Astrocyte (in vitro differentiated cells and primary cell): ENCODE data around the gene MSL2. TPM values are rescaled to one million over a fixed set of nuclear protein-coding genes. Genes with fewer than 3 reads are reported as not detected.
A peak's percentile ranks its signal among the peaks of the same experiment; 100 is the strongest.
"Not testable (repeated sequence)": the region's sequence is repeated elsewhere in the genome, so short reads cannot be mapped to it uniquely, and the experiment has no call there.

Source experiments
- DNase-seq: peaks from one replicate; pipeline ENCODE4 v3.0.0-alpha.2; 2010; ENCODE audit warnings: low read depth
- FAIRE-seq: peaks from 2 replicates; lab custom pipeline; 2011; peaks lifted over from hg19 to GRCh38; lab: Jason Lieb, UNC
- H2AFZ ChIP-seq: 2 replicates; pipeline ENCODE4 v1.6.0; 2012; ENCODE audit warnings: low read depth, low read length, inconsistent platforms
- H3K27ac ChIP-seq: 2 replicates; pipeline ENCODE4 v1.5.1; 2011; ENCODE audit warnings: low read depth, low read length, inconsistent platforms
- H3K27me3 ChIP-seq: 2 replicates; pipeline ENCODE4 v1.6.0; 2011; ENCODE audit warnings: low read length, inconsistent platforms; ENCODE audit not compliant: insufficient read depth
- H3K36me3 ChIP-seq: 2 replicates; pipeline ENCODE4 v1.5.1; 2011; ENCODE audit warnings: low read length, inconsistent platforms; ENCODE audit not compliant: insufficient read depth
- H3K4me1 ChIP-seq: 2 replicates; pipeline ENCODE4 v1.5.1; 2011; ENCODE audit warnings: low read length, inconsistent platforms; ENCODE audit not compliant: insufficient read depth
- H3K4me2 ChIP-seq: 2 replicates; pipeline ENCODE4 v1.6.0; 2012; ENCODE audit warnings: low read length, inconsistent platforms
- H3K4me3 ChIP-seq: 2 replicates; pipeline ENCODE4 v1.5.1; 2011; ENCODE audit warnings: low read depth, mild to moderate bottlenecking, low read length, inconsistent platforms; ENCODE audit not compliant: insufficient read depth
- H3K79me2 ChIP-seq: 2 replicates; pipeline ENCODE4 v1.6.0; 2012; ENCODE audit warnings: mild to moderate bottlenecking, low read length, inconsistent platforms; ENCODE audit not compliant: insufficient read depth
- H3K9ac ChIP-seq: 2 replicates; pipeline ENCODE4 v1.6.0; 2012; ENCODE audit warnings: mild to moderate bottlenecking, low read length, inconsistent platforms
- H3K9me3 ChIP-seq: 2 replicates; pipeline ENCODE4 v1.5.1; 2012; ENCODE audit warnings: low read depth, mild to moderate bottlenecking, low read length, inconsistent platforms; ENCODE audit not compliant: insufficient read depth
- H4K20me1 ChIP-seq: 2 replicates; pipeline ENCODE4 v1.6.0; 2012; ENCODE audit warnings: low read length, inconsistent platforms; ENCODE audit not compliant: insufficient read depth
- H3K27ac Mint-ChIP-seq: one replicate; pipeline ENCODE4 v1.8.0; 2021; ENCODE audit warnings: mild to moderate bottlenecking, mixed read lengths; ENCODE audit not compliant: unreplicated experiment
- H3K27me3 Mint-ChIP-seq: one replicate; pipeline ENCODE4 v1.8.0; 2021; ENCODE audit warnings: low read depth, mixed read lengths; ENCODE audit not compliant: unreplicated experiment
- H3K36me3 Mint-ChIP-seq: one replicate; pipeline ENCODE4 v1.8.0; 2021; ENCODE audit warnings: low read depth, mixed read lengths; ENCODE audit not compliant: unreplicated experiment
- H3K4me1 Mint-ChIP-seq: one replicate; pipeline ENCODE4 v1.8.0; 2021; ENCODE audit warnings: low read depth, mixed read lengths; ENCODE audit not compliant: unreplicated experiment
- H3K4me3 Mint-ChIP-seq: one replicate; pipeline ENCODE4 v1.8.0; 2021; ENCODE audit warnings: mild to moderate bottlenecking, moderate library complexity, mixed read lengths; ENCODE audit not compliant: unreplicated experiment
- H3K9me3 Mint-ChIP-seq: one replicate; pipeline ENCODE4 v1.8.0; 2021; ENCODE audit warnings: mild to moderate bottlenecking, mixed read lengths; ENCODE audit not compliant: unreplicated experiment
- EZH2 ChIP-seq: IDR thresholded peaks from 2 replicates; pipeline ENCODE4 v1.6.1; 2012; ENCODE audit warnings: mild to moderate bottlenecking, low read length, inconsistent platforms; ENCODE audit not compliant: insufficient read depth
- total RNA-seq: library from RNA; stranded (reverse); gene quantifications from 2 replicates; pipeline ENCODE4 v1.2.1, GENCODE V29; 2021
- TF ChIP-seq, protein P1 (sequence below): IDR thresholded peaks from 2 replicates; pipeline ENCODE4 v1.5.1; 2011; ENCODE audit warnings: low read depth, mild to moderate bottlenecking, inconsistent platforms, low read length, moderate library complexity; ENCODE audit not compliant: insufficient read depth

The MSL2 gene
- total RNA-seq, 1 donor from 2014 or later, result 20.1 TPM

GRCh38 chr3:136236109-136236508, 40.0 kb upstream of the MSL2 start:
- Mint-ChIP-seq H3K27ac (no peak overlapping the region), H3K9me3 (no peaks in the 10 kb centered on the region), H3K4me1 (no peaks in the 10 kb centered on the region), H3K36me3 (peaks cover 2% of the 10 kb centered on the region), H3K4me3 (no peak overlapping the region), H3K27me3 (no peaks in the 10 kb centered on the region)
- TF ChIP-seq EZH2, result no peak
- TF ChIP-seq, protein P1, sequence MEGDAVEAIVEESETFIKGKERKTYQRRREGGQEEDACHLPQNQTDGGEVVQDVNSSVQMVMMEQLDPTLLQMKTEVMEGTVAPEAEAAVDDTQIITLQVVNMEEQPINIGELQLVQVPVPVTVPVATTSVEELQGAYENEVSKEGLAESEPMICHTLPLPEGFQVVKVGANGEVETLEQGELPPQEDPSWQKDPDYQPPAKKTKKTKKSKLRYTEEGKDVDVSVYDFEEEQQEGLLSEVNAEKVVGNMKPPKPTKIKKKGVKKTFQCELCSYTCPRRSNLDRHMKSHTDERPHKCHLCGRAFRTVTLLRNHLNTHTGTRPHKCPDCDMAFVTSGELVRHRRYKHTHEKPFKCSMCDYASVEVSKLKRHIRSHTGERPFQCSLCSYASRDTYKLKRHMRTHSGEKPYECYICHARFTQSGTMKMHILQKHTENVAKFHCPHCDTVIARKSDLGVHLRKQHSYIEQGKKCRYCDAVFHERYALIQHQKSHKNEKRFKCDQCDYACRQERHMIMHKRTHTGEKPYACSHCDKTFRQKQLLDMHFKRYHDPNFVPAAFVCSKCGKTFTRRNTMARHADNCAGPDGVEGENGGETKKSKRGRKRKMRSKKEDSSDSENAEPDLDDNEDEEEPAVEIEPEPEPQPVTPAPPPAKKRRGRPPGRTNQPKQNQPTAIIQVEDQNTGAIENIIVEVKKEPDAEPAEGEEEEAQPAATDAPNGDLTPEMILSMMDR, result no peak
- no peak overlapping the region for H3K9ac ChIP-seq
- no peaks in the 10 kb centered on the region for H3K36me3 ChIP-seq
- no peak for FAIRE-seq
- no peaks in the 10 kb centered on the region for H3K4me1 ChIP-seq
- no peaks in the 10 kb centered on the region for H3K79me2 ChIP-seq
- H3K4me2 ChIP-seq, result no peak overlapping the region
- no peak overlapping the region for H3K4me3 ChIP-seq
- H4K20me1 ChIP-seq, result no peaks in the 10 kb centered on the region
- no peaks in the 10 kb centered on the region for H3K9me3 ChIP-seq
- no peak for DNase-seq
- no peak overlapping the region for H2AFZ ChIP-seq
- peaks cover 7% of the 10 kb centered on the region for H3K27me3 ChIP-seq
- H3K27ac ChIP-seq, result no peak overlapping the region

GRCh38 chr3:136235545-136235944, 39.4 kb upstream of the MSL2 start:
- TF ChIP-seq EZH2, result no peak
- TF ChIP-seq, protein P1, result no peak
- H3K4me1 Mint-ChIP-seq, result no peaks in the 10 kb centered on the region
- no peaks in the 10 kb centered on the region for H3K79me2 ChIP-seq
- H2AFZ ChIP-seq, result no peak overlapping the region
- H3K36me3 ChIP-seq, result no peaks in the 10 kb centered on the region
- no peaks in the 10 kb centered on the region for H3K27me3 Mint-ChIP-seq
- H3K27ac Mint-ChIP-seq, result no peak overlapping the region
- no peak overlapping the region for H3K4me2 ChIP-seq
- H3K4me3 Mint-ChIP-seq, result no peak overlapping the region
- no peak overlapping the region for H3K9ac ChIP-seq
- H3K4me3 ChIP-seq, result no peak overlapping the region
- H3K4me1 ChIP-seq, result no peaks in the 10 kb centered on the region
- H3K27ac ChIP-seq, result no peak overlapping the region
- H3K9me3 Mint-ChIP-seq, result no peaks in the 10 kb centered on the region
- FAIRE-seq (no peak), DNase-seq (no peak)
- peaks cover 2% of the 10 kb centered on the region for H3K36me3 Mint-ChIP-seq
- H3K9me3 ChIP-seq, result no peaks in the 10 kb centered on the region
- H3K27me3 ChIP-seq, result peaks cover 4% of the 10 kb centered on the region
- H4K20me1 ChIP-seq, result no peaks in the 10 kb centered on the region

DNA sequence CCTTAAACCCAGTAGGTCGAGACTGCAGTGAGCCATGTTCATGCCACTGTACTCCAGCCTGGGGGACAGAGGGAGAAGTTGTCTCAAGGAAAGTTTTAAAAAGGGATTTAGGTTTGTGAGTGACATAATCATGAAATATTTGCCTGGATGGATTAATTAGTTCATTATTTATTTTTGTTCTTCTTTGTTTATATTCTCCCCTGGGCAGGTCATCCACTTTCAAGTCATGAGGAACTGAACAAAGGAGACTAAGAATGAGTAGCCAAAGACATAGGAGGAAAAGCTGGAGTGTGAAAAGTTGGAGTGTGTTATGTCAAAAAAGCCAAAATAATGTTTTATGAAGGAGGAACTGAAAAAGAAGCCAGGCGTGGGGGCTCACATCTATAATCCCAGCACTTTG, 36.3 kb upstream of the MSL2 start:
- no peak overlapping the region for H3K4me3 Mint-ChIP-seq
- no peak for TF ChIP-seq EZH2
- TF ChIP-seq, protein P1, result no peak
- peaks cover 2% of the 10 kb centered on the region for H3K27me3 ChIP-seq
- H4K20me1 ChIP-seq, result no peaks in the 10 kb centered on the region
- no peaks in the 10 kb centered on the region for H3K27me3 Mint-ChIP-seq
- H3K36me3 Mint-ChIP-seq, result peaks cover 2% of the 10 kb centered on the region
- no peak overlapping the region for H3K4me3 ChIP-seq
- no peaks in the 10 kb centered on the region for H3K36me3 ChIP-seq
- no peak overlapping the region for H2AFZ ChIP-seq
- H3K4me1 Mint-ChIP-seq, result no peaks in the 10 kb centered on the region
- DNase-seq (no peak), FAIRE-seq (no peak)
- H3K4me1 ChIP-seq, result no peaks in the 10 kb centered on the region
- no peak overlapping the region for H3K27ac ChIP-seq
- H3K27ac Mint-ChIP-seq, result no peak overlapping the region
- no peak overlapping the region for H3K4me2 ChIP-seq
- no peaks in the 10 kb centered on the region for H3K79me2 ChIP-seq
- no peaks in the 10 kb centered on the region for H3K9me3 Mint-ChIP-seq
- H3K9ac ChIP-seq, result no peak overlapping the region
- H3K9me3 ChIP-seq, result no peaks in the 10 kb centered on the region

DNA sequence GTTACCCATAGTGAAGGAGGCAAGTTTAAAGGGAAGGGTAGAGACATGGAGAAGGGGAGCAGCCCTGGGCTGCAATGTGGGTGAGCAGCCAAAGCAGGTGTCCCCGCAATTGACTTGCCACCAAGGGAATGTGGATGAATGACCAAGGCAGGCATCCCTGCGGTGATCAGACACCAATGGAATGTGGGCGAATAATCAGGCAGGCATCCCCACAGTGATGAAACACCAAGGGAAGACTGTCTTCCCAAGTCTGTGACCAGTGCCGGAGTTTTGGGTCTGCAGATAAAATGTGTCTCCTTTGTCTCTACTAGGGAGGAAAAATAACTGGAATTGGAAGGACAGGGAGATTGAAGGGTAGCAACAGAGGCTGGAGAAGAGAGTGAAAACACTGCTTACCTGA, 26.6 kb upstream of the MSL2 start:
- H3K9me3 ChIP-seq, H3K36me3 Mint-ChIP-seq, H3K27me3 Mint-ChIP-seq, H3K79me2 ChIP-seq, H3K4me3 ChIP-seq, H3K4me1 ChIP-seq, H3K27me3 ChIP-seq, H3K4me3 Mint-ChIP-seq, H3K9ac ChIP-seq, H2AFZ ChIP-seq, FAIRE-seq, H3K27ac ChIP-seq, H4K20me1 ChIP-seq, H3K36me3 ChIP-seq: not testable (repeated sequence)
- H3K4me1 Mint-ChIP-seq, result peaks cover 12% of the 10 kb centered on the region
- peak; percentile 11 for DNase-seq
- peak overlapping the region; percentile 89 for H3K27ac Mint-ChIP-seq
- peak overlapping the region; percentile 33 for H3K4me2 ChIP-seq
- H3K9me3 Mint-ChIP-seq, result peaks cover 25% of the 10 kb centered on the region
